H1 (cell line): ENCODE results near the gene TCFL5. TPM values are rescaled to one million over a fixed set of nuclear protein-coding genes. Genes with fewer than 3 reads are reported as not detected.

Source experiments
- CTCF ChIA-PET: fragments of 300-600 bp; sonication (Branson Sonifier 250); formaldehyde crosslinking; loops from one replicate; lab custom pipeline; 2021; ENCODE audit not compliant: partially characterized antibody; lab: Charles Lee
- POLR2A ChIA-PET: fragments of 300-600 bp; sonication (Branson Sonifier 250); formaldehyde crosslinking; loops from one replicate; lab custom pipeline; 2021; ENCODE audit warnings: inconsistent platforms; ENCODE audit not compliant: partially characterized antibody; lab: Charles Lee
- DNase-seq, 2 experiments: peaks; one replicate each; pipeline versions ENCODE4 v3.0.0 to v3.0.0-alpha.2; 2010 to 2022; ENCODE audit warnings: low spot score in 2 of 2, low read depth in 1 of 2, mixed read lengths in 1 of 2
- FAIRE-seq: peaks from 2 replicates; lab custom pipeline; 2011; peaks lifted over from hg19 to GRCh38; lab: Jason Lieb, UNC
- H2AFZ ChIP-seq: 2 replicates; pipeline ENCODE4 v1.8.1; 2012; ENCODE audit warnings: low read length, inconsistent platforms
- H2AK5ac ChIP-seq: 2 replicates; pipeline ENCODE4 v1.6.1; 2013; ENCODE audit warnings: low read depth, low read length
- H2BK120ac ChIP-seq: replicated peaks from 2 replicates; pipeline ENCODE3; 2013; ENCODE audit warnings: low read depth, low read length, inconsistent platforms
- H2BK12ac ChIP-seq: 2 replicates; pipeline ENCODE4 v1.6.1; 2013; ENCODE audit warnings: low read depth, low read length
- H2BK15ac ChIP-seq: 2 replicates; pipeline ENCODE4 v1.6.1; 2013; ENCODE audit warnings: low read length
- H2BK20ac ChIP-seq: 2 replicates; pipeline ENCODE4 v1.6.1; 2013; ENCODE audit warnings: low read length
- H2BK5ac ChIP-seq: 2 replicates; pipeline ENCODE4 v1.6.1; 2013; ENCODE audit warnings: low read depth, low read length
- H3K14ac ChIP-seq: 2 replicates; pipeline ENCODE4 v1.6.1; 2013; ENCODE audit warnings: inconsistent platforms; ENCODE audit not compliant: insufficient read length
- H3K18ac ChIP-seq: 2 replicates; pipeline ENCODE4 v1.6.1; 2013; ENCODE audit warnings: low read length; ENCODE audit errors: extremely low read depth
- H3K23ac ChIP-seq: 2 replicates; pipeline ENCODE4 v1.6.1; 2013; ENCODE audit warnings: inconsistent platforms; ENCODE audit not compliant: insufficient read length
- H3K23me2 ChIP-seq: 2 replicates; pipeline ENCODE4 v1.6.1; 2013; ENCODE audit warnings: low read depth, low read length
- H3K27ac ChIP-seq: 2 replicates; pipeline ENCODE4 v1.6.1; 2011; ENCODE audit warnings: low read depth, low read length, inconsistent platforms
- H3K27me3 ChIP-seq, 4 experiments: replicated peaks in 1 of 4; 1 replicate in 1 of 4; 2 replicates in 3 of 4; pipeline versions ENCODE4 v1.6.1 to v1.8.1; 2011 to 2013; ENCODE audit warnings: low read length in 3 of 4, mild to moderate bottlenecking in 3 of 4, inconsistent platforms in 2 of 4, mixed read lengths in 2 of 4, moderate library complexity in 1 of 4; ENCODE audit not compliant: control insufficient read depth in 3 of 4, insufficient read depth in 3 of 4; ENCODE audit errors: extremely low read depth in 1 of 4
- H3K36me3 ChIP-seq, 4 experiments: 2 replicates each; pipeline versions ENCODE4 v1.6.1 to v1.8.1; 2011 to 2013; ENCODE audit warnings: mild to moderate bottlenecking in 4 of 4, low read length in 3 of 4, moderate library complexity in 2 of 4, control low read depth in 1 of 4, inconsistent platforms in 1 of 4; ENCODE audit not compliant: insufficient read depth in 4 of 4, control insufficient read depth in 2 of 4
- H3K4ac ChIP-seq: replicated peaks from 2 replicates; pipeline ENCODE3; 2013; ENCODE audit warnings: low read length, low read depth, mixed read lengths, inconsistent platforms; ENCODE audit not compliant: insufficient read length
- H3K4me1 ChIP-seq, 4 experiments: replicated peaks in 1 of 4; 1 replicate in 1 of 4; 2 replicates in 3 of 4; pipeline versions ENCODE4 v1.6.1 to v1.8.1; 2011 to 2013; ENCODE audit warnings: low read length in 3 of 4, inconsistent platforms in 2 of 4, mixed read lengths in 1 of 4; ENCODE audit not compliant: insufficient read depth in 4 of 4, control insufficient read depth in 3 of 4
- H3K4me2 ChIP-seq, 2 experiments: 2 replicates each; pipeline versions ENCODE4 v1.6.1 to v1.8.1; 2011 to 2013; ENCODE audit warnings: low read depth in 2 of 2, low read length in 2 of 2, control low read depth in 1 of 2, inconsistent platforms in 1 of 2, mild to moderate bottlenecking in 1 of 2; ENCODE audit not compliant: insufficient read depth in 1 of 2
- H3K4me3 ChIP-seq, 4 experiments: fragments of 200-600, 300-600 bp in 1 of 4; sonication (generic), shearing (Covaris generic), sonication (Bioruptor Twin) in 1 of 4; 2 replicates each; pipeline versions ENCODE4 v1.5.1 to v1.8.1; 2011 to 2016; ENCODE audit warnings: low read length in 4 of 4, low read depth in 3 of 4, control low read depth in 2 of 4, inconsistent platforms in 2 of 4, mild to moderate bottlenecking in 2 of 4, mixed read lengths in 1 of 4, moderate library complexity in 1 of 4; ENCODE audit not compliant: insufficient read depth in 2 of 4; ENCODE audit errors: extremely low read depth in 1 of 4
- H3K56ac ChIP-seq: replicated peaks from 2 replicates; pipeline ENCODE3; 2013; ENCODE audit warnings: low read depth, mild to moderate bottlenecking, mixed read lengths, low read length, inconsistent platforms; ENCODE audit not compliant: insufficient read length
- H3K79me1 ChIP-seq: 2 replicates; pipeline ENCODE4 v1.6.1; 2013; ENCODE audit warnings: low read depth, low read length, control low read depth
- H3K79me2 ChIP-seq, 2 experiments: 2 replicates each; pipeline versions ENCODE4 v1.6.1 to v1.8.1; 2012 to 2013; ENCODE audit warnings: low read length in 2 of 2, mild to moderate bottlenecking in 2 of 2, inconsistent platforms in 1 of 2; ENCODE audit not compliant: insufficient read depth in 2 of 2, control insufficient read depth in 1 of 2
- H3K9ac ChIP-seq, 4 experiments: replicated peaks in 1 of 4; 1 replicate in 1 of 4; 2 replicates in 3 of 4; pipeline versions ENCODE4 v1.6.1 to v1.8.1; 2011 to 2013; ENCODE audit warnings: low read depth in 3 of 4, low read length in 3 of 4, control low read depth in 2 of 4, mild to moderate bottlenecking in 2 of 4, moderate library complexity in 2 of 4, inconsistent platforms in 1 of 4; ENCODE audit errors: extremely low read depth in 1 of 4
- H3K9me3 ChIP-seq, 2 experiments: 2 replicates each; pipeline versions ENCODE4 v1.6.1 to v1.8.1; 2012 to 2013; ENCODE audit warnings: mild to moderate bottlenecking in 2 of 2, moderate library complexity in 2 of 2, control low read depth in 1 of 2, inconsistent platforms in 1 of 2, low read depth in 1 of 2, low read length in 1 of 2, mixed read lengths in 1 of 2; ENCODE audit not compliant: insufficient read depth in 2 of 2
- H4K20me1 ChIP-seq, 2 experiments: replicated peaks in 1 of 2; 2 replicates each; pipeline versions ENCODE3 to v1.8.1; 2011 to 2013; ENCODE audit warnings: inconsistent platforms in 2 of 2, low read length in 2 of 2, mild to moderate bottlenecking in 1 of 2; ENCODE audit not compliant: insufficient read depth in 2 of 2, control insufficient read depth in 1 of 2
- H4K5ac ChIP-seq: 2 replicates; pipeline ENCODE4 v1.6.1; 2013; ENCODE audit warnings: low read length, low read depth, mixed read lengths, inconsistent platforms; ENCODE audit not compliant: insufficient read length
- H4K8ac ChIP-seq: 2 replicates; pipeline ENCODE4 v1.8.0; 2013; ENCODE audit warnings: mild to moderate bottlenecking, moderate library complexity, low read length, inconsistent platforms; ENCODE audit not compliant: insufficient read depth; ENCODE audit errors: extremely low read depth
- H4K91ac ChIP-seq: replicated peaks from 2 replicates; pipeline ENCODE3; 2013; ENCODE audit warnings: low read length, mixed read lengths, inconsistent platforms; ENCODE audit not compliant: insufficient read length
- CHD2 ChIP-seq: IDR thresholded peaks from 2 replicates; pipeline ENCODE4 v1.6.1; 2012; ENCODE audit warnings: low read length, improper control_type of control experiment
- TCF12 ChIP-seq: IDR thresholded peaks from 2 replicates; pipeline ENCODE4 v1.6.1; 2011; ENCODE audit warnings: low read depth, mild to moderate bottlenecking, low read length
- WGBS, 2 experiments: shearing (Covaris generic) in 1 of 2; methylation state at CpG; one replicate each; pipeline versions ENCODE4 v1.1.6 to v1.1.7; 2013 to 2015; ENCODE audit warnings: low lambda C conversion rate in 2 of 2, mixed read lengths in 2 of 2, inconsistent platforms in 1 of 2, low coverage in 1 of 2, missing lambda C conversion rate in 1 of 2; ENCODE audit not compliant: insufficient replicate concordance in 2 of 2, insufficient coverage in 1 of 2, insufficient read length in 1 of 2; ENCODE audit errors: extremely low coverage in 1 of 2, missing lambda C conversion rate in 1 of 2; 5-methylcytosine and 5-hydroxymethylcytosine counted together
- polyA plus RNA-seq, 7 experiments: library from polyadenylated mRNA; depleted of rRNA in 3 of 7; stranded (reverse) in 5 of 7; unstranded in 2 of 7; fragments of >200 nt in 5 of 7; fragments of 200-250 nt in 2 of 7; gene quantifications; 1 replicate in 5 of 7; 2 replicates in 1 of 7; 4 replicates in 1 of 7; pipeline versions ENCODE4 v1.2.1 to v1.2.3, GENCODE V29; 2011 to 2013; ENCODE audit warnings: missing spikeins in 2 of 7, mixed read lengths in 2 of 7
- total RNA-seq: library from RNA; stranded (reverse); fragmentation: NEBNext Ultra II Directional; extraction: Animal tissue kit (Norgen Biotek cat#: 25700); gene quantifications from 2 replicates; pipeline ENCODE4 v1.2.1, GENCODE V29; 2021

Gene TCFL5
- total and polyA plus RNA-seq, 2 of the 8 experiments (the other 6 are each of a cell fraction or from before 2014, with no cell fraction given): 6.2 to 15.0 TPM

DNA sequence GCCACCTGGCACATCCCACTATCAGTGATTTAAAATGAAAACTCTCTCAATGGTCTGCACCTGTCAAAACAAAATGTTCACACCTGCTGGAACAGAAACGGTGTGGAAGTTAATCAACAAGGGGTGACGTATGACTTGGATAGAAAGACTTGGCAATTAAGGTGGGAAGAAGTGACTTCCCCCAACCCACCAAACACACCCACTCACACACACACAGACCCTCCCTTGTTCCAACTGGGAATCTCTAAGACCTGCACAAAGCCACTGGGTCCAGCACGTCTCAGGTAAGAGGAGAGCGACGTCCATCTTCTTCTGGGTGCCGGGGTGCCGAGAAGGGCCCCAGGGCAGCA lies 25.1 kb upstream of the TCFL5 start:
- Histone ChIP-seq H2BK120ac (no peak overlapping the region), H3K27ac (no peak overlapping the region), H3K9ac (no peak overlapping the region), H4K8ac (no peak overlapping the region), H3K23me2 (no peaks in the 10 kb centered on the region), H3K56ac (no peak overlapping the region), H3K9me3 (peaks cover 0 to 3% of the 10 kb centered on the region in 2 experiments; a peak in 1 of 4 replicates), H3K4me1 (peaks cover 0 to 19% (median 9%) of the 10 kb centered on the region in 4 experiments; a peak in 5 of 7 replicates), H3K79me2 (no peaks in the 10 kb centered on the region), H2BK5ac (no peak overlapping the region), H3K23ac (no peak overlapping the region), H4K5ac (no peak overlapping the region), H4K91ac (no peak overlapping the region), H3K4me3 (no peak overlapping the region), H3K18ac (no peak overlapping the region), H3K4me2 (no peak overlapping the region), H3K14ac (no peak overlapping the region), H2AK5ac (no peak overlapping the region), H2AFZ (no peak overlapping the region), H4K20me1 (peaks cover 6 to 12% of the 10 kb centered on the region in 2 experiments), H3K79me1 (peaks cover 3% of the 10 kb centered on the region; the same call in 1 of the 2 replicates), H3K27me3 (no peaks in the 10 kb centered on the region), H2BK20ac (no peak overlapping the region), H3K36me3 (peaks cover 31 to 49% (median 39%) of the 10 kb centered on the region in 4 experiments), H2BK12ac (no peak overlapping the region), H3K4ac (no peak overlapping the region), H2BK15ac (no peak overlapping the region)
- DNase-seq: no peak
- CTCF ChIA-PET: interaction anchor here (0.9 to 6.4 kb wide), 6 partner anchors 8 to 84 kb away, joined by 3 to 56 read pairs (median 4); no protein-coding TSS in a partner anchor
- WGBS, 2 experiments: 98% methylated on average over 7 of the region's 7 CpGs; no CpG with 5 or more reads in 1 of the 2 experiments
- FAIRE-seq: no peak
- POLR2A ChIA-PET: interaction anchor here (0.7 to 8.5 kb wide), 7 partner anchors 11 to 51 kb away, joined by 3 to 88 read pairs (median 7); partner anchors contain the start of genes GID8 and TCFL5
- TF ChIP-seq TCF12: no peak
- no peak for TF ChIP-seq CHD2
